HepG2 (cell line): Measurements from ENCODE around the gene BLMH. TPM values are rescaled to one million over a fixed set of nuclear protein-coding genes. Genes with fewer than 3 reads are reported as not detected.

Experiments used
- AHR ChIP-seq: IDR thresholded peaks from 2 replicates; pipeline ENCODE4 v1.6.1; 2018; ENCODE audit warnings: missing genetic modification reagents, missing compliant biosample characterization
- RXRB ChIP-seq: IDR thresholded peaks from 2 replicates; pipeline ENCODE4 v1.6.1; 2016; ENCODE audit warnings: borderline replicate concordance, missing genetic modification reagents, missing compliant biosample characterization
- TRIM22 ChIP-seq: fragments of 450-650 bp; IDR thresholded peaks from 2 replicates; pipeline ENCODE4 v1.6.1; 2017
- ZNF230 ChIP-seq: sonication (generic); formaldehyde crosslinking; IDR thresholded peaks from 2 replicates; pipeline ENCODE4 v1.4.0; 2020; ENCODE audit warnings: mild to moderate bottlenecking, missing genetic modification reagents
- ZNF558 ChIP-seq: sonication (generic); formaldehyde crosslinking; IDR thresholded peaks from 2 replicates; pipeline ENCODE4 v1.9.0; 2022; ENCODE audit warnings: mild to moderate bottlenecking, missing genetic modification reagents, borderline replicate concordance
- ZNF724P ChIP-seq: sonication (generic); formaldehyde crosslinking; IDR thresholded peaks from 2 replicates; pipeline ENCODE4 v1.8.0; 2022; ENCODE audit warnings: missing genetic modification reagents, borderline replicate concordance
- polyA plus RNA-seq, 8 experiments: library from polyadenylated mRNA; depleted of rRNA in 3 of 8; stranded (reverse) in 7 of 8; unstranded in 1 of 8; fragments of >200 nt; fragmentation: Illumina TruSeq in 4 of 8; extraction: Trizol in 4 of 8; gene quantifications; 2 replicates each; pipeline versions ENCODE4 v1.2.1 to v1.2.3, GENCODE V29; 2011 to 2016; ENCODE audit warnings: low read depth in 4 of 8, missing spikeins in 1 of 8, mixed read lengths in 1 of 8; ENCODE audit not compliant: insufficient read depth in 1 of 8
- total RNA-seq, 5 experiments: library from RNA; depleted of rRNA; stranded (reverse); fragments of >200 nt; fragmentation: Illumina TruSeq; extraction: Trizol; gene quantifications; 2 replicates each; pipeline ENCODE4 v1.2.3, GENCODE V29; 2016; ENCODE audit warnings: low read depth in 1 of 5
- TF ChIP-seq, protein P1 (sequence below): sonication (generic); formaldehyde crosslinking; IDR thresholded peaks from 2 replicates; pipeline ENCODE4 v1.5.1; 2020; ENCODE audit warnings: missing genetic modification reagents, mild to moderate bottlenecking, borderline replicate concordance
- TF ChIP-seq, protein P2 (sequence below): sonication (generic); formaldehyde crosslinking; IDR thresholded peaks from 2 replicates; pipeline ENCODE4 v1.4.0; 2020; ENCODE audit warnings: missing genetic modification reagents
- TF ChIP-seq, protein P3 (sequence below): sonication (generic); formaldehyde crosslinking; IDR thresholded peaks from 2 replicates; pipeline ENCODE4 v1.5.0; 2020; ENCODE audit warnings: missing genetic modification reagents

BLMH gene
- total and polyA plus RNA-seq, 2 of the 13 experiments (the other 11 are each of a cell fraction or from before 2014, with no cell fraction given), result 12.1 to 41.0 TPM

DNA sequence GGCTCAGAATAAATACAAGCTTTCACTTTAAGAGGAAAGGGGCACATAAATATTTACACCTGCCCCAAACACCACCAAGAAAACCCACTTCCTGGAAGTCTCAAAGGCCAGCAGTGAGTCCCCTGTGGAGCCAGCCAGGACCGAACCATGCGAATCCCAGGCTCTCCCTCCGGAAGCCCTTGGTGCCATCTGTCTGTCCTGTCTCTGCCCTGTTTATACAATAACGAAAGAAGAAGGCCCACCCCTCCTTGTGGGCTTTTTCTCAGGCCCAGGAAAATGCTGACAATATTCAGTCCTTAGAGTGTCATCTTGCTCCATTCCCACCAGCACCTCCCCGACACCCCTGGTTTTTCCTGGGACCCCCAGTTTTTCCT, 52.7 kb downstream of the BLMH start (continued):
- TF ChIP-seq, protein P1, sequence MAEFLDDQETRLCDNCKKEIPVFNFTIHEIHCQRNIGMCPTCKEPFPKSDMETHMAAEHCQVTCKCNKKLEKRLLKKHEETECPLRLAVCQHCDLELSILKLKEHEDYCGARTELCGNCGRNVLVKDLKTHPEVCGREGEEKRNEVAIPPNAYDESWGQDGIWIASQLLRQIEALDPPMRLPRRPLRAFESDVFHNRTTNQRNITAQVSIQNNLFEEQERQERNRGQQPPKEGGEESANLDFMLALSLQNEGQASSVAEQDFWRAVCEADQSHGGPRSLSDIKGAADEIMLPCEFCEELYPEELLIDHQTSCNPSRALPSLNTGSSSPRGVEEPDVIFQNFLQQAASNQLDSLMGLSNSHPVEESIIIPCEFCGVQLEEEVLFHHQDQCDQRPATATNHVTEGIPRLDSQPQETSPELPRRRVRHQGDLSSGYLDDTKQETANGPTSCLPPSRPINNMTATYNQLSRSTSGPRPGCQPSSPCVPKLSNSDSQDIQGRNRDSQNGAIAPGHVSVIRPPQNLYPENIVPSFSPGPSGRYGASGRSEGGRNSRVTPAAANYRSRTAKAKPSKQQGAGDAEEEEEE (CRISPR knock-in tag), result no peak
- TF ChIP-seq, protein P2, sequence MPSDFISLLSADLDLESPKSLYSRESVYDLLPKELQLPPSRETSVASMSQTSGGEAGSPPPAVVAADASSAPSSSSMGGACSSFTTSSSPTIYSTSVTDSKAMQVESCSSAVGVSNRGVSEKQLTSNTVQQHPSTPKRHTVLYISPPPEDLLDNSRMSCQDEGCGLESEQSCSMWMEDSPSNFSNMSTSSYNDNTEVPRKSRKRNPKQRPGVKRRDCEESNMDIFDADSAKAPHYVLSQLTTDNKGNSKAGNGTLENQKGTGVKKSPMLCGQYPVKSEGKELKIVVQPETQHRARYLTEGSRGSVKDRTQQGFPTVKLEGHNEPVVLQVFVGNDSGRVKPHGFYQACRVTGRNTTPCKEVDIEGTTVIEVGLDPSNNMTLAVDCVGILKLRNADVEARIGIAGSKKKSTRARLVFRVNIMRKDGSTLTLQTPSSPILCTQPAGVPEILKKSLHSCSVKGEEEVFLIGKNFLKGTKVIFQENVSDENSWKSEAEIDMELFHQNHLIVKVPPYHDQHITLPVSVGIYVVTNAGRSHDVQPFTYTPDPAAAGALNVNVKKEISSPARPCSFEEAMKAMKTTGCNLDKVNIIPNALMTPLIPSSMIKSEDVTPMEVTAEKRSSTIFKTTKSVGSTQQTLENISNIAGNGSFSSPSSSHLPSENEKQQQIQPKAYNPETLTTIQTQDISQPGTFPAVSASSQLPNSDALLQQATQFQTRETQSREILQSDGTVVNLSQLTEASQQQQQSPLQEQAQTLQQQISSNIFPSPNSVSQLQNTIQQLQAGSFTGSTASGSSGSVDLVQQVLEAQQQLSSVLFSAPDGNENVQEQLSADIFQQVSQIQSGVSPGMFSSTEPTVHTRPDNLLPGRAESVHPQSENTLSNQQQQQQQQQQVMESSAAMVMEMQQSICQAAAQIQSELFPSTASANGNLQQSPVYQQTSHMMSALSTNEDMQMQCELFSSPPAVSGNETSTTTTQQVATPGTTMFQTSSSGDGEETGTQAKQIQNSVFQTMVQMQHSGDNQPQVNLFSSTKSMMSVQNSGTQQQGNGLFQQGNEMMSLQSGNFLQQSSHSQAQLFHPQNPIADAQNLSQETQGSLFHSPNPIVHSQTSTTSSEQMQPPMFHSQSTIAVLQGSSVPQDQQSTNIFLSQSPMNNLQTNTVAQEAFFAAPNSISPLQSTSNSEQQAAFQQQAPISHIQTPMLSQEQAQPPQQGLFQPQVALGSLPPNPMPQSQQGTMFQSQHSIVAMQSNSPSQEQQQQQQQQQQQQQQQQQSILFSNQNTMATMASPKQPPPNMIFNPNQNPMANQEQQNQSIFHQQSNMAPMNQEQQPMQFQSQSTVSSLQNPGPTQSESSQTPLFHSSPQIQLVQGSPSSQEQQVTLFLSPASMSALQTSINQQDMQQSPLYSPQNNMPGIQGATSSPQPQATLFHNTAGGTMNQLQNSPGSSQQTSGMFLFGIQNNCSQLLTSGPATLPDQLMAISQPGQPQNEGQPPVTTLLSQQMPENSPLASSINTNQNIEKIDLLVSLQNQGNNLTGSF (CRISPR knock-in tag), result no peak
- TF ChIP-seq ZNF724P (CRISPR knock-in tag), result no peak
- TF ChIP-seq AHR, result no peak
- TF ChIP-seq ZNF230 (CRISPR knock-in tag), result no peak
- TF ChIP-seq ZNF558 (CRISPR knock-in tag), result no peak
- no peak for TF ChIP-seq TRIM22
- TF ChIP-seq RXRB (CRISPR knock-in tag), result no peak
- TF ChIP-seq, protein P3, sequence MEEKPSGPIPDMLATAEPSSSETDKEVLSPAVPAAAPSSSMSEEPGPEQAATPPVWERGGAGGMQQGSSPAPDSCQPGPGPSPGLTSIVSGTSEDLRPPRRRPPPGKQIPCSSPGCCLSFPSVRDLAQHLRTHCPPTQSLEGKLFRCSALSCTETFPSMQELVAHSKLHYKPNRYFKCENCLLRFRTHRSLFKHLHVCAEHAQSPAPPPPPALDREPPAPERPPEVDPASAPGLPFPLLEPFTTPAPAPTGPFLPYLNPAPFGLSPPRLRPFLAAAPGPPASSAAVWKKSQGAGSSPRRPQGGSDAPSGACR (CRISPR knock-in tag), result no peak
